MM.1S (cell line): ENCODE data around the gene ITPKC.

Experiments used
- DNase-seq: peaks from one replicate; pipeline ENCODE4 v3.0.0-alpha.2; 2015
- H2AFZ ChIP-seq: fragments of 300-600 bp; sonication (generic); 2 replicates; pipeline ENCODE4 v1.6.0; 2016; ENCODE audit warnings: antibody characterized with exemption, low read length
- H3F3A ChIP-seq: fragments of 300-600 bp; sonication (generic); 2 replicates; pipeline ENCODE4 v1.6.1; 2016; ENCODE audit warnings: mild to moderate bottlenecking, antibody characterized with exemption, low read length, moderate library complexity, mixed read lengths; ENCODE audit not compliant: insufficient read depth
- H3K27ac ChIP-seq: fragments of 300-600 bp; sonication (generic); 2 replicates; pipeline ENCODE4 v1.5.1; 2016; ENCODE audit warnings: mild to moderate bottlenecking, low read length
- H3K27me3 ChIP-seq: fragments of 300-600 bp; sonication (generic); replicated peaks from 2 replicates; pipeline ENCODE4 v1.6.0; 2016; ENCODE audit warnings: low read length; ENCODE audit not compliant: insufficient read depth
- H3K36me3 ChIP-seq: fragments of 300-600 bp; sonication (generic); replicated peaks from 2 replicates; pipeline ENCODE4 v1.6.1; 2016; ENCODE audit warnings: mild to moderate bottlenecking, low read length, mixed read lengths; ENCODE audit not compliant: insufficient read depth
- H3K4me1 ChIP-seq: fragments of 300-600 bp; sonication (generic); 2 replicates; pipeline ENCODE4 v1.6.1; 2016; ENCODE audit warnings: low read length, mixed read lengths
- H3K4me2 ChIP-seq: fragments of 300-600 bp; sonication (generic); 2 replicates; pipeline ENCODE4 v1.6.0; 2016; ENCODE audit warnings: low read depth, low read length
- H3K4me3 ChIP-seq: fragments of 300-600 bp; sonication (generic); 2 replicates; pipeline ENCODE4 v1.5.1; 2016; ENCODE audit warnings: low read length, mixed read lengths
- H3K79me2 ChIP-seq: fragments of 300-600 bp; sonication (generic); 2 replicates; pipeline ENCODE4 v1.6.1; 2016; ENCODE audit warnings: mixed run types, low read length, mixed read lengths
- H3K9ac ChIP-seq: fragments of 300-600 bp; sonication (generic); 2 replicates; pipeline ENCODE4 v1.6.1; 2016; ENCODE audit warnings: low read length, mixed read lengths
- H3K9me2 ChIP-seq: fragments of 300-600 bp; sonication (generic); replicated peaks from 2 replicates; pipeline ENCODE4 v1.6.1; 2016; ENCODE audit warnings: mild to moderate bottlenecking, low read length, mixed read lengths; ENCODE audit not compliant: insufficient read depth
- H3K9me3 ChIP-seq: fragments of 300-600 bp; sonication (generic); replicated peaks from 2 replicates; pipeline ENCODE4 v1.6.1; 2016; ENCODE audit warnings: mild to moderate bottlenecking, low read length, mixed read lengths; ENCODE audit not compliant: insufficient read depth
- H4K20me1 ChIP-seq: fragments of 300-600 bp; sonication (generic); 2 replicates; pipeline ENCODE4 v1.6.1; 2016; ENCODE audit warnings: mild to moderate bottlenecking, low read length, moderate library complexity, mixed read lengths; ENCODE audit not compliant: insufficient read depth
- EZH2 ChIP-seq: fragments of 300-600 bp; sonication (generic); optimal IDR thresholded peaks from 2 replicates; pipeline ENCODE3; 2017; ENCODE audit warnings: low read depth, mild to moderate bottlenecking, antibody characterized with exemption, low read length, mixed read lengths
- EZH2phosphoT487 ChIP-seq: fragments of 300-600 bp; sonication (generic); IDR thresholded peaks from 2 replicates; pipeline ENCODE4 v1.6.1; 2018; ENCODE audit warnings: antibody characterized with exemption, low read length
- TF ChIP-seq, protein P1 (sequence below): fragments of 300-600 bp; sonication (generic); IDR thresholded peaks from 2 replicates; pipeline ENCODE4 v1.5.1; 2016; ENCODE audit warnings: antibody characterized with exemption, low read length, mixed read lengths

Gene ITPKC

GRCh38 chr19:40685016-40685526 lies 31.8 kb upstream of the ITPKC start:
- no peak overlapping the region for H3K27ac ChIP-seq
- H3K36me3 ChIP-seq, result no peaks in the 10 kb centered on the region
- TF ChIP-seq, protein P1, sequence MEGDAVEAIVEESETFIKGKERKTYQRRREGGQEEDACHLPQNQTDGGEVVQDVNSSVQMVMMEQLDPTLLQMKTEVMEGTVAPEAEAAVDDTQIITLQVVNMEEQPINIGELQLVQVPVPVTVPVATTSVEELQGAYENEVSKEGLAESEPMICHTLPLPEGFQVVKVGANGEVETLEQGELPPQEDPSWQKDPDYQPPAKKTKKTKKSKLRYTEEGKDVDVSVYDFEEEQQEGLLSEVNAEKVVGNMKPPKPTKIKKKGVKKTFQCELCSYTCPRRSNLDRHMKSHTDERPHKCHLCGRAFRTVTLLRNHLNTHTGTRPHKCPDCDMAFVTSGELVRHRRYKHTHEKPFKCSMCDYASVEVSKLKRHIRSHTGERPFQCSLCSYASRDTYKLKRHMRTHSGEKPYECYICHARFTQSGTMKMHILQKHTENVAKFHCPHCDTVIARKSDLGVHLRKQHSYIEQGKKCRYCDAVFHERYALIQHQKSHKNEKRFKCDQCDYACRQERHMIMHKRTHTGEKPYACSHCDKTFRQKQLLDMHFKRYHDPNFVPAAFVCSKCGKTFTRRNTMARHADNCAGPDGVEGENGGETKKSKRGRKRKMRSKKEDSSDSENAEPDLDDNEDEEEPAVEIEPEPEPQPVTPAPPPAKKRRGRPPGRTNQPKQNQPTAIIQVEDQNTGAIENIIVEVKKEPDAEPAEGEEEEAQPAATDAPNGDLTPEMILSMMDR, result no peak
- no peak for TF ChIP-seq EZH2
- no peak for TF ChIP-seq EZH2phosphoT487
- no peaks in the 10 kb centered on the region for H3K4me1 ChIP-seq
- H3K4me2 ChIP-seq, result no peak overlapping the region
- no peak for DNase-seq
- H3F3A ChIP-seq, result no peaks in the 10 kb centered on the region
- H4K20me1 ChIP-seq, result no peaks in the 10 kb centered on the region
- no peak overlapping the region for H2AFZ ChIP-seq
- H3K79me2 ChIP-seq, result no peaks in the 10 kb centered on the region
- no peak overlapping the region for H3K4me3 ChIP-seq
- H3K9me3 ChIP-seq, result no peaks in the 10 kb centered on the region
- H3K27me3 ChIP-seq, result no peaks in the 10 kb centered on the region
- no peaks in the 10 kb centered on the region for H3K9me2 ChIP-seq
- H3K9ac ChIP-seq, result no peak overlapping the region

DNA sequence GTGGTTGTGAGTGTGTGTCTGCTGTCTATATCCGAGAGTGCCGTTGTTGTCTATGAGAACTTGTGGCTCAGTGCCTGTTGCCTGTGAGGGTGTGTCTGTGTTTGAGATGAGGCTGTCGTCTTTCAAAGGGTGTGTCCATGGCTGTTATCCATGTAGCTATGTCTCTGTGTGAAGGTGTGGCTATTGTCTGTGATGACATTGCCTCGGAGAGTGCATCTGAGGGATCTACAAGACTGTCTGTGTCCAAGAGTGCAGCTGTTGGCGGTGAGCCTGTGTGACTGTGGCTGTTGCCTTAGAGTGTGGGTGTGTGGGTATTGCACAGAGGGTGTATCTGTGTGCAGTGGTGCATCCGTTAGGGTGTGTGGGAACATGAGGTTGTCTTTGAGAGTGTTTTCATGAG lies 31.3 kb upstream of the ITPKC start:
- H3F3A ChIP-seq, result no peaks in the 10 kb centered on the region
- no peaks in the 10 kb centered on the region for H4K20me1 ChIP-seq
- H3K27ac ChIP-seq, result no peak overlapping the region
- H3K9ac ChIP-seq, result no peak overlapping the region
- no peak for TF ChIP-seq EZH2phosphoT487
- TF ChIP-seq EZH2, result no peak
- TF ChIP-seq, protein P1, result no peak
- no peaks in the 10 kb centered on the region for H3K36me3 ChIP-seq
- H3K9me3 ChIP-seq, result no peaks in the 10 kb centered on the region
- no peaks in the 10 kb centered on the region for H3K27me3 ChIP-seq
- no peak overlapping the region for H3K4me3 ChIP-seq
- no peak for DNase-seq
- no peak overlapping the region for H3K4me2 ChIP-seq
- H3K9me2 ChIP-seq, result no peaks in the 10 kb centered on the region
- H3K79me2 ChIP-seq, result no peaks in the 10 kb centered on the region
- no peaks in the 10 kb centered on the region for H3K4me1 ChIP-seq
- no peak overlapping the region for H2AFZ ChIP-seq

DNA sequence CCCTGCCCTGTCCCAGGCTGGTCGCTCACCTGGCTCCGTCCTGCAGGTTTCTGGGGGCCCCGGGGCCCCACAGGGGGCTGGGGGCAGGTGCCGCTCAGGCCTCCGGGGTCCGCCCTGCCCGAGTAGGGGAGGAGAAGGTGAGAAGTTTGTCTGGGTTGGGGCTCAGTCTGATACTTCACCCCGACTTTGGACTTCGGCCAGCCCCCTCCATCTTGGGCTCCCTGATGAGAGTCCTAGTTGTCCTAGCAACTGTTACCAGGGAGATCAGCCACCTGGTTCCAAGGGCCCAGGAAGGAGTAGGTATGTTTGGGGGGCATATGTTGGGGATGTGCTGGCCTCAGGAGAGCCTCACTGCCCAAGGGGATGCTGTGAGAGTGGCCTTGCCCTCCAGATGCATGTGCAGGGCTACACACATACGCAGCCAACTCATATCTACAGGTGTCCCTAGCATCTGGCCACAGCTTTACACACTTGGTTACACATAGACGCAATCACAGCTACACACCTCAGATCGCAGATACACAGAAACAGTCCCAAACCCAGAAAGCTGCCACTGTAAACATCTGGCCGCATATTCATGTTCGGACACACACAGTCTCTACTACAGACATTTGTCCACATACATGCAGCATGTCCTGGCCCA lies 29.9 kb upstream of the ITPKC start:
- H3K4me3 ChIP-seq, result no peak overlapping the region
- no peaks in the 10 kb centered on the region for H3K9me3 ChIP-seq
- no peak overlapping the region for H3K9ac ChIP-seq
- DNase-seq, result no peak
- H3K27ac ChIP-seq, result no peak overlapping the region
- H2AFZ ChIP-seq, result no peak overlapping the region
- no peaks in the 10 kb centered on the region for H3K4me1 ChIP-seq
- H3K27me3 ChIP-seq, result no peaks in the 10 kb centered on the region
- no peaks in the 10 kb centered on the region for H3K9me2 ChIP-seq
- no peaks in the 10 kb centered on the region for H3K79me2 ChIP-seq
- H3K36me3 ChIP-seq, result no peaks in the 10 kb centered on the region
- H3F3A ChIP-seq, result no peaks in the 10 kb centered on the region
- H3K4me2 ChIP-seq, result no peak overlapping the region
- H4K20me1 ChIP-seq, result no peaks in the 10 kb centered on the region
- TF ChIP-seq, protein P1, result no peak
- TF ChIP-seq EZH2phosphoT487, result no peak
- TF ChIP-seq EZH2, result no peak
